ENCODE measurements around the gene C1QL4. TPM values are rescaled to one million over a fixed set of nuclear protein-coding genes. Genes with fewer than 3 reads are reported as not detected.
"Not testable (repeated sequence)": the region's sequence is repeated elsewhere in the genome, so short reads cannot be mapped to it uniquely, and the experiment has no call there.

Gene C1QL4
- 0.20 TPM in 2 of 3 replicates, not detected in the other for total RNA-seq

GRCh38 chr12:49336645-49337584 is at the start of gene C1QL4:
Gene C1QL4 (minus strand): TSS chr12:49337188. CDS start chr12:49336477, 711 bp downstream.
- peak; percentile 82 to 97 for DNase-seq (ENCODE audit: low spot score in 2 of 2, unreplicated experiment in 2 of 2)
- TF ChIP-seq CTCF (IDR thresholded peaks at IDR 0.05; ENCODE audit: unreplicated experiment): peak; percentile 98
- Mint-ChIP-seq H3K4me3 (peak within 1 kb of the TSS; percentile 63), H3K36me3 (no peaks in the 10 kb centered on the region), H3K9me3 (no peaks in the 10 kb centered on the region), H3K4me1 (peaks cover 35% of the 10 kb centered on the region), H3K27ac (no peak within 1 kb of the TSS), H3K27me3 (ENCODE audit: low read depth) (peaks cover 73% of the 10 kb centered on the region)

- not testable (repeated sequence) for H3K27ac Mint-ChIP-seq; DNase-seq (ENCODE audit: low spot score in 2 of 2, unreplicated experiment in 2 of 2); H3K36me3 Mint-ChIP-seq; H3K9me3 Mint-ChIP-seq; H3K27me3 Mint-ChIP-seq (ENCODE audit: low read depth); H3K4me3 Mint-ChIP-seq
- peaks cover 21% of the 10 kb centered on the region for H3K4me1 Mint-ChIP-seq
These were observed 43.2 kb upstream of the C1QL4 start for GRCh38 chr12:49380184-49380583.

GRCh38 chr12:49377386-49377785 is 40.4 kb upstream of the C1QL4 start:
- Mint-ChIP-seq H3K27ac (no peak overlapping the region), H3K9me3 (no peaks in the 10 kb centered on the region), H3K4me3 (no peak overlapping the region), H3K4me1 (peaks cover 22% of the 10 kb centered on the region), H3K27me3 (ENCODE audit: low read depth) (no peaks in the 10 kb centered on the region), H3K36me3 (peaks cover 2% of the 10 kb centered on the region)
- no peak for TF ChIP-seq CTCF (IDR thresholded peaks at IDR 0.05; ENCODE audit: unreplicated experiment)
- DNase-seq (ENCODE audit: low spot score in 2 of 2, unreplicated experiment in 2 of 2): no peak

- DNase-seq (ENCODE audit: low spot score in 2 of 2, unreplicated experiment in 2 of 2): no peak
- H3K9me3 Mint-ChIP-seq: no peaks in the 10 kb centered on the region
These were observed 38.4 kb upstream of the C1QL4 start for GRCh38 chr12:49375406-49375805.

GRCh38 chr12:49370539-49370938 is 33.6 kb upstream of the C1QL4 start:
- Mint-ChIP-seq H3K9me3 (no peaks in the 10 kb centered on the region), H3K36me3 (peaks cover 2% of the 10 kb centered on the region), H3K4me3 (no peak overlapping the region), H3K27ac (peak overlapping the region; percentile 16), H3K4me1 (peaks cover 32% of the 10 kb centered on the region), H3K27me3 (ENCODE audit: low read depth) (no peaks in the 10 kb centered on the region)
- no peak for DNase-seq (ENCODE audit: low spot score in 2 of 2, unreplicated experiment in 2 of 2)
- no peak for TF ChIP-seq CTCF (IDR thresholded peaks at IDR 0.05; ENCODE audit: unreplicated experiment)

More at GRCh38 chr12:49375406-49375805, 38.4 kb upstream of the C1QL4 start:
- TF ChIP-seq CTCF (IDR thresholded peaks at IDR 0.05; ENCODE audit: unreplicated experiment): no peak
- Mint-ChIP-seq H3K4me3 (no peak overlapping the region), H3K36me3 (peaks cover 2% of the 10 kb centered on the region), H3K4me1 (peaks cover 8% of the 10 kb centered on the region), H3K27ac (peak overlapping the region; percentile 1), H3K27me3 (ENCODE audit: low read depth) (no peaks in the 10 kb centered on the region)

GRCh38 chr12:49369411-49370145 is 32.6 kb upstream of the C1QL4 start:
- Mint-ChIP-seq H3K4me3 (peak overlapping the region; percentile 87), H3K27ac (peak overlapping the region; percentile 84), H3K27me3 (ENCODE audit: low read depth) (no peaks in the 10 kb centered on the region), H3K4me1 (peaks cover 30% of the 10 kb centered on the region), H3K36me3 (peaks cover 2% of the 10 kb centered on the region), H3K9me3 (no peaks in the 10 kb centered on the region)
- TF ChIP-seq CTCF (IDR thresholded peaks at IDR 0.05; ENCODE audit: unreplicated experiment): peak; percentile 25
- no peak for DNase-seq (ENCODE audit: low spot score in 2 of 2, unreplicated experiment in 2 of 2)
